CD4-positive, alpha-beta T cell treated with Interleukin-21 for 1 hour (primary cell): Measurements from ENCODE around the gene CYP24A1.

Experiments used
- DNase-seq: peaks from one replicate; pipeline ENCODE4 v3.0.0-alpha.2; 2020

Gene CYP24A1

DNA sequence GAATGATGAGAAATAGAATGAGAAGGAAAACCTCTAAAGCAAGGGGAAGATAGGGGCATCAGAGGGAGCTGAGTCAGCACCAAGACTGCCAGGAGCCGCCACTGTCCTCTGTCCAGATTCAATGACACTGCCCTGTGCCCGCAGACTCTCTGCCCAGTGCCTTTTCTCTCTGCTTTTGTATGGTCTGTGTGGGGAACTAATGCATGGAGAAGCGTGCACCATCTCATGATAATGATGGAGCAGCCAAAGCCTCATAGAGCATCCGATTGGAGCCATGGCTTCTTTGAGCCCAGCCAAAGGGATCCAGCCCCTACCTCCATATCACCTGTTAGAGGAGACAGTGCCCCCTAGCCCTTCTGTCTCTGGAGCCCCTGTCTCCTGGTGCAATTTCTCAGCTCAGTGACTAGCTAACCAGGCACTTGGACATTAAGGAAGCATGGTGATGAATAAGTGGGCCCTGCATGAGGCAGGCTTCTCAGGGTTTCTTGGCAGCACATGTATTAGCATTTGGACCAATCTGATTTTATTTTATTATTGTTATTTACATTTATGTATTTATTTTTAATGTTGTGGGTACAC lies 27.6 kb upstream of the CYP24A1 start:
- no peak for DNase-seq

DNA sequence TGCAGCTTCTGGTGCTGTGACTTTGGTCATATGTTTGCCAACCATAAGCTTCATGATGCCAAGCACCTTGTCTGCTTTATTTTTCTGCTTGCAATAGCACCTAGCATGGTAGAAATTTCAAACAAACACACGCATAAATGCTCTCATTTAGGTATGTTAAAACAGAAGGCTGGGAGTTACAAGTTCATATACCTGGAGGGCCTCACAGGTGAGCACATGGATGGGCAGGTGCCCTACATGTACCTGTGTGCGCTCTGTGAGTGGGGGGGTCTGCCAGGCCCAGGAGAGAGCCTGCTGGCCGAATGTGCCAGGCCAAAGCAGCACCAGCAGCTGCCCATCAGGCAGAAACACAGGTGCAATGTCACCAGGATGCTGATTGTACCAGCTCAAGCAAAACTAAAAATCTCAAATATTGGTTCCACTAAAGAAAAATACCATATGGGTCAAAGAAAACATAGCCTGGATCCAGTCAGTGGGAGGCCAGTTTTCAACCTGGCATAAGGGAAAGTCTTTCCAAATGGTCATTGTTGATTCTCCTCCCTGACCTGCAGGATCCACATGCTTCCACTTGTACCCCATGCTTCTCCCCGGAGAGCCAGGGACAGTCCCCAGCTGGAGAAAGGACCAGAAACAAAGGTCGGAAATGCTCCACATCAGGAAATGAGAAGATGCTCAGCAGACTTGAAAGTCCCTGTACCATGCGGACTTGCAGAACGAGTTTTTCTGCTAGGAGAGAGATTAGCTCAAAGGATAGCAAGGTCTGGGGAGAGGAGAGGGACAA lies 26.9 kb upstream of the CYP24A1 start:
- no peak for DNase-seq

- peak; percentile 66 for DNase-seq
These were observed 26.0 kb upstream of the CYP24A1 start for GRCh38 chr20:54199721-54200176.

GRCh38 chr20:54199283-54199682 lies 25.5 kb upstream of the CYP24A1 start:
- no peak for DNase-seq

DNA sequence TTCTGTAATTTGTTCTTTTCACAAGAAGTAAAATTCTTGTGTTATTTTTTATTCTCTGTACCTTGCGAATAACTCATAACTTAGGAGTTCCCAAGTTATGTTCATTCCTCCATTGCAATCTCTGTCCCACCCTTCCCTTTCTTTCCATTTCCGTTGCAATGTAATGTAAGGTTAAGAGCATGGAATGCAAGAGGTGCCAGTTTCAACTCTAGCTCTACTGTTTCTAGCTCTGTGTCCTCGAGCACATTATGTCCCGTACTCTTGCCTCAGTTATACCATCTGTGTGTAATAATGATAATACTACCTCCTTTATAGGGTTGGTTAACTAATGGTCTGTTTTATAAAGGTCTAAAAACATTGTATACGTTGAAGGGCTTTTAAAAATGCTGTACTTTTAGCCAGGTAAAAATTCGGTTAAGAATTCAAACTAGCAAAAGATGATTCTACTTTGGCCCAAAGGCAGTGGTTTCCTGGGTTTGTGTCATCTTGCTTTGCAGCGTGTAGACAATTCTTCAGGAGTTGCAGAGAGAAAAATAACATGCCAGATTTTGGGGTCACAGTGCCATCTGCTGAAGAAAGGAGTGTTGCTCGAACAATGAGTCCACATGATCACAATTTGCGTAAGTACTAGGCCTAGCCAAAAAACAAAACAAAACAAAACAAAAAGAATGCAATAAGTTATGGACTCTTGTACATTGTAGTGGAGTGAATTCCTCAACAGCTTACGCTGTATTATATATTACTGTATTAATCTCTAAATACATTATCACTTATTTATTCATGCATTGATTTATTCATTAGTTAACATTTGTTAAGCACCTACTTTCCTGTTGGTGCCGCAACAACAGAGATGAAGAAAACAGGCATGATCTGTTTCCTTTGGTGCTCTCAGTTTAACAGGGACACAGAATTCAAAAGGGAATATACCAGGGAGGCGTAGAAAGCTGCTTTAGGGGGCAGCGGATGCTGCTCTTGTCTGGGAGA lies 24.1 kb upstream of the CYP24A1 start:
- DNase-seq: no peak

DNA sequence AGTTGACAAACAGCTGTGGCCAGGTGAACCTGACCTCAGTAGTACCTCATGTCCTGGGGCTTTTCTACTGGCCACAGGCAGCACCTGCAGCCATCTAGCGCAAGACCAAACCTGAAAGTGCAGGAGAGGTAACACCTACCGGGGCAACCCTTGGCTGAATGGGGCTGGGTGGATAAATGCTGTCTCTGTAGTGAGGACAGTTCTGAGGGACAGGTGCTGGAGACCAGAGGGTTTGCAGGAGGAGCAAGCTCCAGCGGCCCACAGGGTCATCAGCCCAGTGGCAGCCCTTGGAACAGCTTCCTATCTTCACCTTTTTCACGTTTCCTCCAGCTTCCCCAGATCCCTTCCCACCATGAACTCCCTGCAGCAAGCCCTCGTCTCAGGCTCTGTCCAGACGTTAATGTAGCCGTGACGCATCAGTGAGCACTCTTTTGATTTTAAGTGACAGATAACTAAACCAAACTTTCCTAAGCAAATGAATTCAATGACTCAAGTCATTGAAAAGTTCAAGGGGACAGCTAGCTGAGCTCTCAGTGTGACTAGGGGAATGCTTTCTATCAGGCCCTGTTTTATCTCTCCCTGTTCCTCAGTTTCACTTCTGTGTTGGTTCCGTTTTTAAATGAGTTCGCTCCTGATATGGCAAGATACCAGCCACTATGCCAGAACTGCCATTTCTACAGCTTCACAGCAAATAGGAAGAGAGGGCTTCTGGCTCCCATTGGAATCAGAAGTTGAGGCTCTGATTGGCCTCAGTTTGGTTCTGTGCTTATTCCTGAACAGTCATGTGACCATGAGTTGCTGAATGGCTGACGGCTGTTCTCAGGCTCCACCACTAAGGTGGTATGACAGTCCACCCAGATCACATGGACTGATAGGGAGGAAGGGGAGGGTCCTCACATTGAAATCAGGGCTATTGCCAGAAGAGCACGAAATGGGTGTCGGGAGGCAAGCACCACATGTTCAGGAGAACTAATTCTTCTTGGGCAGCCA lies 22.0 kb upstream of the CYP24A1 start:
- no peak for DNase-seq

DNA sequence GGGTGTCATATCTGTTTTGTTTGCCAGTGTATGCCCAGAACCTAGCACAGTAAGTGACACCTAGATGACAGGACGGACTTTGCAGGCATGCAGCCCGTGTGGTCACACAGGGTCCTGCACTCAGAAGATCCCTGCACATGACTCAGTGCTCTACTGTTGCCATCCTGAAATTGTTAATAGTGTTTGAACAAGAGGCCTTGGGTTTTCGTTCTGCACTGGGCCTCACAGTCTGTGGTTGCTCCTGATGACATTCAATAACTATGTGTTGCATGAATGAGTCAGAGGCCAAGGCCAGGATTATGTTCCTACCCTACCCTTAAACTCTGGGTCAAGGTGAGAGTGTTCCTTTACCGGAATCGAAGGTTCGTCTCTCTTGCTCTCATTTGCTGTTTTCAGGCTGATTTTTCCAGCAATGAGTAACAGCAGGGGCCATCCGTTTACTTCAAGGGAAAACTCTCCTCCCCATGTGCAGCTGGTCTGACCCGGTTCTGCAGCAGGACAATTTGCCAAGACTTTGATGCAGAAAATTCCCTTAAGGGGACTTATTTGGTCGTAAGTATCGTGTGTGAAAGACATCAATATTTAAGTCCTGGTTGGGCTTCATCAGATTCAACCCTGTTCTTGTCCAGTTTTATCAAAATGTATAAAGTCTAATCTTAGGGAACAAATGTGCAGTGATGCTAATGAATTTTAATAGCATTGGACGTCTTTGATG lies 21.1 kb upstream of the CYP24A1 start:
- no peak for DNase-seq

DNA sequence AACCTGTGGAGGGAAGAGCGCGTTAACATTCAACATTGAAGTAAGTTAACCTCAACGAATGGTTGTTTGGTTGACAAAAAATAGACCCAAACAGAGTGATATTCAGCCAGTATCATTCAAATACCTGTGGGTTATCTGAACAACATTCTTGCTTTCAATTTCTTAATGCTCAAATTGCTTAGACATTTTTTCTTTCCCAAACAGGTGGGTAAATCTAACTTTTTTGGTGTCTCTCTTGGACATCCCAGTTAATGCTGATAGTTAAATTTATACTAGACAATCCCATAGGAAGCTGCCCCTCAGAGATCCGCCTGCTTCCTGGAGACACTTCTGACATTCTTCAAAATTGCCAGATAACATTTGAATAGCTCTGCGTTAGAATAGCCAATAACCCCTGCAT lies 20.0 kb upstream of the CYP24A1 start:
- DNase-seq: no peak

GRCh38 chr20:54190217-54190616 lies 16.4 kb upstream of the CYP24A1 start:
- no peak for DNase-seq

GRCh38 chr20:54189630-54190029 lies 15.8 kb upstream of the CYP24A1 start:
- DNase-seq: no peak

DNA sequence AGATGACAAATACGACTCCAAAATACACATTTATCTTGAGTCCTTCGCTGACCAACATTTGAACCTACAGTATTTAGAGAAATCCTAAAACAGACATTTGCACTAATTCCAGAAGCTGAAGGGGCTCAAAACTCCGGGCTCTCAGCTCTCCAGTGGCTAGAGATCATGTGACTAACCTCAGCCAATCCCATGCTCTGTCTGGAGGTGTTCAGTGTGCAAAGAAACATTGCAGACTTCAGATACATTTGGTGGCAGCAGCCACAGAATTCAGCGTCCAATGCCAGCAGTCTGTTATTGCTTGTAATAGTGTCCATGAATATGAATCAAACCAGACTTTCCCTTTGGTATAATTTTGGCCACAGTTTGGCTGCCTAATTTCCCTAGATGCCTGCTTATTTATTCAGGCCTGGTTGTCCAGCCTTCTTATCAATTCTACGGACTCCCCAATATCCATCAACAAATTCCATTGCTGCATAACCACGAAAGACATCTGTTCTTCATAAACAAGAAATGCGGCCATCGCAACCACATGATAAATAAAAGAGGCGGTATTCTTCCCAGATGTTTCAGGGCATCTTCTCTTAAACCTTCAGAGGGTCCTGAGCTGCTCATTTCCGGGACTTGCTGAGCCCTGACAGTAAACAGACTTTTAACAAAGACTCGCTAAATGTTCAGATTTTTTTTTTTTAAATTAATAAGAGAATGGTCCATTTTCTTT lies 14.5 kb upstream of the CYP24A1 start:
- no peak for DNase-seq

DNA sequence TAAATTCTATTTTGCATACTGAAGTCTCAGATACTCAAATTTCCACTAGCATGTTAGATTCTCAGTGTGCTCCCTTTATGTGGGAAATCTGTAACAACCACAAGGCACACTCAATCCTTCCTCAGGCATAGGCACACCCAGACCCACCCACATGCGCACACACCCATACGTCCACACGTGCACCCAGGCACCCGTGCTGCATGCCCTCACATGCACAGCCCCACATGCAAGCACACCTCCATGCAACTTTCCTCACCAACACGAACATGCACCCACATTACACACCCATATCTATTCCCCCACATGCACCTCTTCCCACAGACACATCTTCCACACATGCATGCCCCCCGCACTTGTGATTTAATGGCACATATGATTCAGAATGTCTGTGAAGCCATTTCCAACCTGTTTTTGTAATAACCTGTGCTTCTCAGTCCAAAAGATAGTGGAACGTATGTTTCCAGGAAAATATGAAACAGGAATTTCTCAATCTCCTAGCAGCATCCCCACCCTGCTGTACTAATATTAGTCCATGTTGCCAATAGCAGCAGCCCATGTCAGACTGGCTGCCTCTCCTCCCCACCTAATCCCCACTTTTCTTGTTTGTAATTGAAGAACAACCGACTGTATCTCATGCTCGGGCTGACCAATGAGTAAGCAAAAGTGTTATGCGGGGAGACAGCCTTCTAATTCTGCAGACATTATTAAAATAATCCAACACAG lies 11.3 kb upstream of the CYP24A1 start:
- no peak for DNase-seq

DNA sequence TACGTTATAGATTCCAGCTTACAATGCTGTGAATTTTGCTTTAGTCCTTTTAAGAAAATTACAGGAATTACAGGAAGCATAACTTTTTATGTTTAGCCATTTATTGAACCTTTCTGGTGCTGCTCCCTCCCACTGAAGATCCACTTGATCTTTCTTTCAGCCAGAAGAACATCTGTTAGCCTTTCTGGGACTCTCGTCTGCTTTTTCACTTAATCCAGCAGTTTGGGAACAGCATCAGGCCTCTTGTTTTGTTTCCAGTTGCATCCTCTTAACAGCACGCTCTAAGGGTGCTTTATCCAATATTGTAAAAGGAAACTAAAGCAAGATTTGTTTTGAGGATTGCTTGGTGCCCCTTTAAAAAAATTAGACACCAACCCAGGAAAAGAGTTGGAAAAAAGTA lies 10.3 kb upstream of the CYP24A1 start:
- no peak for DNase-seq

GRCh38 chr20:54180931-54181330 lies 7.1 kb upstream of the CYP24A1 start:
- DNase-seq: no peak

DNA sequence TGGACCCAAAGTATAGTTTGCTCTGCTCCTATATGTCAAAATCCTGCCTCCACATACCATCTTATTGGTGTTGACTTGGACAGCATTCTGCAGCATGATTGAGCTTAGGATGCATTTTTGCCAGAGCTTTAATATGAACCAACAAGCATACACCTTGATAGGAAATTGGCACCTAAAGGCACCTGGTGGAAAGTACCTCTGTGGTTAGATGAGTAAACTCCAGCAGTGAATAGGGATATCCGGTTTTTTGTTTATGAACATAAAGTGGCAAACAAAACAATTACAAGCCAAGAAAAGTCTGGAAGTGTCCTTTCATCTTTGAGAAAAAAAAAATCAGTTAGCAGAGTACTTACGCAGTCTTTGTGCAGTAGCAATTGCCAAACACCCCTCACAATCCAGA lies 6.2 kb upstream of the CYP24A1 start:
- DNase-seq: no peak

DNA sequence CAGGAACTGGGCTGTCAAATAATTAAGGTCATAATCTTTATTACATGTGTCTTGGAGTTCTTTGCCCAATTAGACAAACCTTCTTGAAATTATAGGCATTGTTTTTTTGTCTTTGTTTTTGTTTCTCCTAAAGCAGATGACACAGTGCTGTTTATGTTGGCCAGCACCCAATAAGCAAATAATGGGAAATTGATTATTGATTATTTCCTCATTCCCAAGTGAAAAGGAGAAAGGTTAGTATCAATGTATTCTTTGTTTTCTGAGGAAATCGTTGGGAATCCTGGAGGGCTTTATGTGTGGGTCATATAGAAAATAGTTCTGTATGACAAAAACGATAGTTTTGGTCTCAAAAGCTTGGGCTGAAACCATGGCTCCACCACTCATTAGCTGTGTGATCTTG lies 4.5 kb upstream of the CYP24A1 start:
- no peak for DNase-seq

GRCh38 chr20:54177378-54177777 lies 3.6 kb upstream of the CYP24A1 start:
- no peak for DNase-seq

DNA sequence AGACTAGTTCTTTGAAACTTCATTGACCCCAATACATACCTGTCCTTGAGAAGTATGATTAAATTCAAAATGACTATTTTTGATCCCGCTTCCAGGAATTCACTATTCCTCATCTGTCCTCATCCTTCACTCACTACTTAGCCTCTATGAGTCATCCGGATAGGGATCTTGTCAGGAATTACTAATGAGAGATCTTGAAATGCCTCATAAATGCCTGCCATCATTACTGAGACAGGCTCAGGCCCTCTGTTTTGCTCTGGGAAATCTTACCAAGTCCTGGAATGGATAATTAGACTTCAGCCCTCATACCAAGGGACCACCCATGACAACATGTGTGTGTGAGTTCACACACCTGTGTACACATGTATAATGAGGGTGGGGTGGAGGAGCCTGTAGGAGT lies 2.8 kb upstream of the CYP24A1 start:
- no peak for DNase-seq

DNA sequence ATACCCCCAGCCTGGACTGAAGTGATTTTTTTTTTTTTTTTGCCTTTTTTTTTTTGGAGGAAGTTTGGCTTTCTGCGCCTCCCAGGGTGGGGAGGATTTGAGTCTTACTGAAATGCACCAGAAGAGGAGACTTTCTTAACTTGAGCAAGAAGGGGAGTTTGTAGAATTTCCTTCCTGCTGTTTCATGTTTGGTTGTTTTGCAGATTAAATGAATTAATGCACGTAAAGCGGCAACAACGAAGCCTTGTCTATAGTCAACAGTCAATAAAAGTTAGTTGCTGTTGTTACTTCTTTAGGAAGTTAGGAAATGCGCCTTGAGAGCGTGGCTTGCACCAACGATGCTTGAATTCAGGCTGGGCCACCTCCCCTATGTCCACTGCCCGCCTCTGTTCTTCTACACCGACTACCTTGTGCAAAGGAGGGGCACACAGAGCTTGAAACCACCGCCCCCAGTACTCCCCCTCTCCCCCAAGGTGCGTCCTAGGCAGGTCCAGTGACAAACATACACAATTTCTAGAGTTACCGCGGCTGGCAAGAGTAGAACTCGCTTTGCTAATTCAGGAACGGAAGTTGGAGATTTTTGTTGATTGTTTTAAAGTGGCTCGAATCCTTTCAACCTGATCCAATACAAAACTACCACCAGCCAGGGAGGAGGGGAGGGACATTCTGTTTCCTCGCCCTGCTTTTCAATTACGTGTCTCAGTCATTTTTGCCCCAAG lies 830 bp upstream of the CYP24A1 start:
- DNase-seq: no peak
